ENCODE data around the gene MAML2. TPM values are rescaled to one million over a fixed set of nuclear protein-coding genes. Genes with fewer than 3 reads are reported as not detected.

Gene MAML2
- total RNA-seq, 2 experiments from 2014 or later = 0.15 to 1.0 TPM

DNA sequence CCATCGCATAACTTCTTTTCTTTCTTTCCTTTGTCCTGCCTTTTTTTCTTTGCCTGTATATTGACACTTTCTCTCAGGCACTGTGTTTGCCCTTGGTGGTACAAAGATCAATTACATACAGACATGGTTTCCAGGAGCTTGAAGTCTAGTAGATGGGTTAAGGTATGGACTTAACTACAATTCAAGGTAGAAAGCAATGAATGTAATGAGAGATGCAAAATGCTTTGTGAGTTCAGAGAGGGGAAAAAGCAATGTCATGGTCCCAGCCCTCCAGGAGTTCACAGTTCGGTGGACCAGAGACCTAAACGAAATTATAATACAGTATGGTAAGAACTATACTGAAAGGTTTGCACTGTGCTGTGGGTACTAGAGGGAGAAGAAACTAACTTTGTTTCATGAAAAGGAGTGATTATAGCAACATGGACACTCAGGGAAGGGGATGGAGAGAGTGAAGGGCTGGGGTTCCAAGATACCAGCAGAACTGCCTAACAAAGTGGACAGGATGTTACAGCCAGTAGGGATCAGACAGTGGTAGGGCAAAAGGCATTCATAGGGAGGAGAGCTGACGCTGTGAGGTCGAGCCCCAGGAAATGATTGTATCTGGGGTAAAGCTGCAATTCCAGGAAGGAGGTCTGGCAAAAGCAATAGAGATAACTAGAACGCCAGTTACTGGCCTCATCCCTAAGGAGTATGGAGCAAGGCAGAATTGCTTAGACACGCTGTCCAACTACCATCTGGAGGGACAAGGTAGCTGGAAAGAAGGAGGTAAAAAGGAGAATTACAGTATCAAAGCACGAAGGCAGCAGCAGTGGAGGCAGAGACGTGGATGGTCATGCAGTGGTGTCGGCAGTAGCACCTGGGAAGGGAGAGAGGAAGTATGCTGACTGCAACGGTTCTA, 260.7 kb downstream of the MAML2 start:
- intact Hi-C loops (cut with micrococcal nuclease; ENCODE audit: unreplicated experiment) = no loop called here
- BruUV-seq (replicated peaks) = no TSS peak
- Histone ChIP-seq H3K9me2 (ENCODE audit: insufficient read depth, low read length) (no peaks in the 10 kb centered on the region), H4K20me1 (ENCODE audit: insufficient read depth, low read length) (no peaks in the 10 kb centered on the region), H3K36me3 (ENCODE audit: insufficient read depth, low read length) (no peaks in the 10 kb centered on the region), H3K4me2 (ENCODE audit: low read length) (no peak overlapping the region), H3K4me3 (ENCODE audit: low read depth, low read length, poor library complexity, severe bottlenecking) (no peak overlapping the region), H3K27ac (ENCODE audit: low read depth, low read length, poor library complexity, severe bottlenecking) (no peak overlapping the region), H3K4me1 (ENCODE audit: insufficient read depth, low read length, poor library complexity, severe bottlenecking) (no peaks in the 10 kb centered on the region), H3K79me2 (ENCODE audit: insufficient read depth, low read depth, low read length) (no peaks in the 10 kb centered on the region), H3K9me3 (ENCODE audit: low read length) (no peaks in the 10 kb centered on the region), H2AFZ (ENCODE audit: low read length) (no peak overlapping the region)
- ChIA-PET CTCF (ENCODE audit: unreplicated experiment) (no interaction called here), POLR2A (interaction anchor here (0.5 to 0.6 kb wide), 3 partner anchors 161 to 1448 kb away, joined by 3 read pairs; no protein-coding TSS in a partner anchor)
- DNase-seq (ENCODE audit: low spot score) = no peak
- TF ChIP-seq CTCF (conservative IDR thresholded peaks at IDR 0.05; ENCODE audit: low read length) = no peak
- TF ChIP-seq EZH2phosphoT487 (IDR thresholded peaks at IDR 0.05; ENCODE audit: borderline replicate concordance, low read depth, low read length) = no peak

DNA sequence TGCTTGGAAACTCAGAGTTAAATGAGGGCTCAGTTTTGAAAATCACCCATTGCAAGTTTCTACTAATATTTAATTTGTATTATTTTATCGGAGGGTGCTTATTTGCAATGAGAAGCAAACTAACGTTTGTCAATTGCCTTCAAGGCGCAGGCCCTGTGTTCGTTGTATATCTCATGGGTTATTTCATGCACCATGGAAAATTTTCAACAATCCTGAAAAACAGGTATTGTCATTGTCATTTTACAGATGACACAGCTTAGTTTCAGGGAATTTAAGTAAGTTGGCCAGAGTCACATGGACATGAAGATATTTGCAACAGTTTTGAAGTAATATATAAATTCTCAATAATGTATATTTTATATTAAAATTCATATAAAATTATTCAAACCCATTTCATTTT, 261.4 kb downstream of the MAML2 start:
- no peak for TF ChIP-seq EZH2phosphoT487 (IDR thresholded peaks at IDR 0.05; ENCODE audit: borderline replicate concordance, low read depth, low read length)
- TF ChIP-seq CTCF (conservative IDR thresholded peaks at IDR 0.05; ENCODE audit: low read length) = no peak
- H3K4me2 ChIP-seq (ENCODE audit: low read length) = no peak overlapping the region
- H3K4me3 ChIP-seq (ENCODE audit: low read depth, low read length, poor library complexity, severe bottlenecking) = no peak overlapping the region
- DNase-seq (ENCODE audit: low spot score) = no peak
- no peaks in the 10 kb centered on the region for H3K36me3 ChIP-seq (ENCODE audit: insufficient read depth, low read length)
- no peaks in the 10 kb centered on the region for H3K9me2 ChIP-seq (ENCODE audit: insufficient read depth, low read length)
- H3K27ac ChIP-seq (ENCODE audit: low read depth, low read length, poor library complexity, severe bottlenecking) = no peak overlapping the region
- no peaks in the 10 kb centered on the region for H3K4me1 ChIP-seq (ENCODE audit: insufficient read depth, low read length, poor library complexity, severe bottlenecking)
- intact Hi-C loops (cut with micrococcal nuclease; ENCODE audit: unreplicated experiment) = no loop called here
- ChIA-PET CTCF (ENCODE audit: unreplicated experiment) (no interaction called here), POLR2A (interaction anchor here (0.7 kb wide), 1 partner anchor 310 kb away, joined by 3 read pairs; no protein-coding TSS in a partner anchor)
- H3K9me3 ChIP-seq (ENCODE audit: low read length) = no peaks in the 10 kb centered on the region
- no peaks in the 10 kb centered on the region for H3K79me2 ChIP-seq (ENCODE audit: insufficient read depth, low read depth, low read length)
- H4K20me1 ChIP-seq (ENCODE audit: insufficient read depth, low read length) = no peaks in the 10 kb centered on the region
- no TSS peak for BruUV-seq (replicated peaks)
- no peak overlapping the region for H2AFZ ChIP-seq (ENCODE audit: low read length)

DNA sequence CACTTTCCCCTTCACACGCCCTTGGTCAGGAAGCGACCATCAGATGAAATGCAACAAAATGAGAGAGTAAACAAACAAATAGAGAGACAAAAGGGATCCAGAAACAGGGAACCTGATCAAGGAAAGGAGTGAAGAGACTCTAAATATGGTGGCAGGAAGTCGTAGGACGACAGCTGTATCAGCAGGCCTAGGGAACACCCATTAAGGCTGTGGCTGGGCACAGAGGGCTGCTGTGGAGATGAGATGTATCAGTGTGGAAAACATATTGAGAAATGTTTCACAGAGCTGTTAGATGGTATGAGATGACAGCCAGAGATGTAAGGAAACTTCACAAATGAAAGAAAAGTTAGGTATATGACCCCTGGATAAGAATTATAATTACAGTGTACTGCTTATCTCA, 263.3 kb downstream of the MAML2 start:
- H3K79me2 ChIP-seq (ENCODE audit: insufficient read depth, low read depth, low read length) = no peaks in the 10 kb centered on the region
- DNase-seq (ENCODE audit: low spot score) = no peak
- no peaks in the 10 kb centered on the region for H3K9me3 ChIP-seq (ENCODE audit: low read length)
- H3K4me3 ChIP-seq (ENCODE audit: low read depth, low read length, poor library complexity, severe bottlenecking) = no peak overlapping the region
- TF ChIP-seq EZH2phosphoT487 (IDR thresholded peaks at IDR 0.05; ENCODE audit: borderline replicate concordance, low read depth, low read length) (no peak), CTCF (conservative IDR thresholded peaks at IDR 0.05; ENCODE audit: low read length) (no peak)
- ChIA-PET CTCF (ENCODE audit: unreplicated experiment) (interaction anchor here (0.6 kb wide), 1 partner anchor 1949 kb away, joined by 3 read pairs; no protein-coding TSS in a partner anchor), POLR2A (interaction anchor here (1.2 kb wide), 1 partner anchor 121 kb away, joined by 6 read pairs; no protein-coding TSS in a partner anchor)
- H3K9me2 ChIP-seq (ENCODE audit: insufficient read depth, low read length) = no peaks in the 10 kb centered on the region
- H3K4me2 ChIP-seq (ENCODE audit: low read length) = no peak overlapping the region
- no peaks in the 10 kb centered on the region for H3K36me3 ChIP-seq (ENCODE audit: insufficient read depth, low read length)
- intact Hi-C loops (cut with micrococcal nuclease; ENCODE audit: unreplicated experiment) = no loop called here
- no peak overlapping the region for H2AFZ ChIP-seq (ENCODE audit: low read length)
- BruUV-seq (replicated peaks) = no TSS peak
- no peaks in the 10 kb centered on the region for H3K4me1 ChIP-seq (ENCODE audit: insufficient read depth, low read length, poor library complexity, severe bottlenecking)
- H4K20me1 ChIP-seq (ENCODE audit: insufficient read depth, low read length) = no peaks in the 10 kb centered on the region
- H3K27ac ChIP-seq (ENCODE audit: low read depth, low read length, poor library complexity, severe bottlenecking) = no peak overlapping the region
